ENCODE results near the gene GUCY1B1.

The GUCY1B1 gene

GRCh38 chr4:155774033-155774432 lies 15.2 kb downstream of the GUCY1B1 start:
- Histone ChIP-seq H3K4me1 (no peaks in the 10 kb centered on the region), H4K20me1 (no peaks in the 10 kb centered on the region), H3K36me3 (no peaks in the 10 kb centered on the region), H3K27ac (no peak overlapping the region), H3K27me3 (no peaks in the 10 kb centered on the region), H3K9ac (no peak overlapping the region), H3K9me3 (no peaks in the 10 kb centered on the region), H3K4me2 (no peak overlapping the region), H3K4me3 (no peak overlapping the region)
- no peak for TF ChIP-seq Cebpa-rat (IDR thresholded peaks at IDR 0.05)

- Histone ChIP-seq H3K9me3 (no peaks in the 10 kb centered on the region), H3K27ac (no peak overlapping the region), H4K20me1 (no peaks in the 10 kb centered on the region), H3K4me3 (no peak overlapping the region), H3K36me3 (no peaks in the 10 kb centered on the region), H3K4me2 (no peak overlapping the region), H3K4me1 (no peaks in the 10 kb centered on the region), H3K9ac (no peak overlapping the region), H3K27me3 (no peaks in the 10 kb centered on the region)
- TF ChIP-seq Cebpa-rat (IDR thresholded peaks at IDR 0.05) = no peak
Measured at GRCh38 chr4:155777971-155778735, 19.3 kb downstream of the GUCY1B1 start.

- H3K9me3 ChIP-seq = no peaks in the 10 kb centered on the region
- no peak overlapping the region for H3K4me2 ChIP-seq
- no peak overlapping the region for H3K4me3 ChIP-seq
- no peaks in the 10 kb centered on the region for H3K36me3 ChIP-seq
- H3K4me1 ChIP-seq = no peaks in the 10 kb centered on the region
- TF ChIP-seq Cebpa-rat (IDR thresholded peaks at IDR 0.05) = no peak
- H4K20me1 ChIP-seq = no peaks in the 10 kb centered on the region
- no peak overlapping the region for H3K27ac ChIP-seq
- no peak overlapping the region for H3K9ac ChIP-seq
- H3K27me3 ChIP-seq = no peaks in the 10 kb centered on the region
Measured at GRCh38 chr4:155780775-155781174, 22.0 kb downstream of the GUCY1B1 start.

- Histone ChIP-seq H3K4me2 (no peak overlapping the region), H3K27me3 (no peaks in the 10 kb centered on the region), H3K9me3 (no peaks in the 10 kb centered on the region), H3K4me3 (no peak overlapping the region), H3K27ac (no peak overlapping the region), H4K20me1 (no peaks in the 10 kb centered on the region), H3K9ac (no peak overlapping the region), H3K4me1 (no peaks in the 10 kb centered on the region), H3K36me3 (no peaks in the 10 kb centered on the region)
- TF ChIP-seq Cebpa-rat (IDR thresholded peaks at IDR 0.05) = no peak
Measured at GRCh38 chr4:155781249-155781831, 22.5 kb downstream of the GUCY1B1 start.

GRCh38 chr4:155784637-155785036 lies 25.8 kb downstream of the GUCY1B1 start:
- Histone ChIP-seq H3K27ac (no peak overlapping the region), H3K9ac (no peak overlapping the region), H3K36me3 (no peaks in the 10 kb centered on the region), H3K4me2 (no peak overlapping the region), H4K20me1 (no peaks in the 10 kb centered on the region), H3K27me3 (no peaks in the 10 kb centered on the region), H3K4me3 (no peak overlapping the region), H3K9me3 (no peaks in the 10 kb centered on the region), H3K4me1 (peaks cover 6% of the 10 kb centered on the region; the same call in 1 of the 2 replicates)
- TF ChIP-seq Cebpa-rat (IDR thresholded peaks at IDR 0.05) = no peak

GRCh38 chr4:155785828-155786227 lies 27.0 kb downstream of the GUCY1B1 start:
- no peaks in the 10 kb centered on the region for H4K20me1 ChIP-seq
- no peak overlapping the region for H3K4me3 ChIP-seq
- no peak for TF ChIP-seq Cebpa-rat (IDR thresholded peaks at IDR 0.05)
- H3K36me3 ChIP-seq = no peaks in the 10 kb centered on the region
- peaks cover 7% of the 10 kb centered on the region; the same call in 1 of the 2 replicates for H3K4me1 ChIP-seq
- H3K9ac ChIP-seq = no peak overlapping the region
- no peak overlapping the region for H3K27ac ChIP-seq
- H3K27me3 ChIP-seq = no peaks in the 10 kb centered on the region
- H3K9me3 ChIP-seq = no peaks in the 10 kb centered on the region
- no peak overlapping the region for H3K4me2 ChIP-seq

- H3K4me2 ChIP-seq = no peak overlapping the region
Measured at GRCh38 chr4:155787113-155787710, 28.4 kb downstream of the GUCY1B1 start.

GRCh38 chr4:155789391-155789790 lies 30.6 kb downstream of the GUCY1B1 start:
- no peak for TF ChIP-seq Cebpa-rat (IDR thresholded peaks at IDR 0.05)
- no peak overlapping the region for H3K27ac ChIP-seq
- H4K20me1 ChIP-seq = no peaks in the 10 kb centered on the region
- H3K4me2 ChIP-seq = peak overlapping the region; percentile 54
- no peak overlapping the region for H3K9ac ChIP-seq
- no peak overlapping the region for H3K4me3 ChIP-seq
- H3K4me1 ChIP-seq = peaks cover 7% of the 10 kb centered on the region; the same call in 1 of the 2 replicates
- no peaks in the 10 kb centered on the region for H3K36me3 ChIP-seq
- no peaks in the 10 kb centered on the region for H3K9me3 ChIP-seq
- H3K27me3 ChIP-seq = no peaks in the 10 kb centered on the region

More at GRCh38 chr4:155787113-155787710, 28.4 kb downstream of the GUCY1B1 start:
- Histone ChIP-seq H3K4me1 (peaks cover 7% of the 10 kb centered on the region; the same call in 1 of the 2 replicates), H3K27me3 (no peaks in the 10 kb centered on the region), H3K27ac (no peak overlapping the region), H3K9ac (no peak overlapping the region), H4K20me1 (no peaks in the 10 kb centered on the region), H3K4me3 (no peak overlapping the region), H3K36me3 (no peaks in the 10 kb centered on the region), H3K9me3 (no peaks in the 10 kb centered on the region)
- no peak for TF ChIP-seq Cebpa-rat (IDR thresholded peaks at IDR 0.05)

- Histone ChIP-seq H3K27ac (no peak overlapping the region), H3K36me3 (no peaks in the 10 kb centered on the region), H3K4me3 (no peak overlapping the region), H3K27me3 (no peaks in the 10 kb centered on the region), H3K4me2 (no peak overlapping the region), H4K20me1 (no peaks in the 10 kb centered on the region), H3K9ac (no peak overlapping the region), H3K4me1 (peaks cover 7% of the 10 kb centered on the region; the same call in 1 of the 2 replicates), H3K9me3 (no peaks in the 10 kb centered on the region)
- TF ChIP-seq Cebpa-rat (IDR thresholded peaks at IDR 0.05) = no peak
Measured at GRCh38 chr4:155789982-155790381, 31.2 kb downstream of the GUCY1B1 start.
